Endothelial cell of umbilical vein (primary cell): ENCODE data around the gene TADA1. TPM values are rescaled to one million over a fixed set of nuclear protein-coding genes. Genes with fewer than 3 reads are reported as not detected.

Source experiments
- BruUV-seq: library from RNA; stranded (reverse); fragments of 400-500 nt; replicated peaks from 2 replicates; lab custom pipeline; 2021; lab: Mats Ljungman, UMichigan
- CTCF ChIA-PET: fragments of 300-600, 350-600 bp; sonication (Branson Sonifier 250); formaldehyde crosslinking; loops from one replicate; lab custom pipeline; 2021; ENCODE audit warnings: antibody characterized with exemption, inconsistent platforms; lab: Charles Lee
- POLR2A ChIA-PET: fragments of 300-600, 350-600 bp; sonication (Branson Sonifier 250); formaldehyde crosslinking; loops from one replicate; lab custom pipeline; 2021; ENCODE audit warnings: antibody characterized with exemption, inconsistent platforms; lab: Charles Lee
- DNase-seq: peaks from one replicate; pipeline ENCODE4 v3.0.0-alpha.2; 2011; ENCODE audit warnings: low read depth, low spot score
- FAIRE-seq: peaks from 2 replicates; lab custom pipeline; 2011; peaks lifted over from hg19 to GRCh38; lab: Jason Lieb, UNC
- H2AFZ ChIP-seq: 2 replicates; pipeline ENCODE4 v1.6.0; 2012; ENCODE audit warnings: low read depth, low read length, control low read depth, inconsistent platforms
- H3K27ac ChIP-seq: 2 replicates; pipeline ENCODE4 v1.5.1; 2011; ENCODE audit warnings: low read depth, mild to moderate bottlenecking, control low read depth, low read length, moderate library complexity; ENCODE audit not compliant: insufficient read depth
- H3K27me3 ChIP-seq, 2 experiments: 2 replicates each; pipeline versions ENCODE4 v1.6.0 to v1.6.1; 2011; ENCODE audit warnings: low read length in 2 of 2, mixed read lengths in 1 of 2; ENCODE audit not compliant: control insufficient read depth in 2 of 2, insufficient read depth in 2 of 2
- H3K36me3 ChIP-seq, 2 experiments: 2 replicates in 1 of 2; 3 replicates in 1 of 2; pipeline ENCODE4 v1.5.1; 2011; ENCODE audit warnings: low read length in 2 of 2, mild to moderate bottlenecking in 1 of 2, moderate library complexity in 1 of 2; ENCODE audit not compliant: control insufficient read depth in 2 of 2, insufficient read depth in 2 of 2; ENCODE audit errors: extremely low read depth in 1 of 2
- H3K4me1 ChIP-seq: 3 replicates; pipeline ENCODE4 v1.5.1; 2011; ENCODE audit warnings: mild to moderate bottlenecking, low read length; ENCODE audit not compliant: control insufficient read depth, insufficient read depth; ENCODE audit errors: extremely low read depth
- H3K4me2 ChIP-seq: 2 replicates; pipeline ENCODE4 v1.6.1; 2011; ENCODE audit warnings: low read length, control low read depth, mixed read lengths; ENCODE audit not compliant: insufficient read depth
- H3K4me3 ChIP-seq, 3 experiments: fragments of 200-600 bp in 1 of 3; sonication (generic), shearing (Covaris generic) in 1 of 3; replicated peaks in 1 of 3; 2 replicates each; pipeline ENCODE4 v1.5.1; 2011 to 2016; ENCODE audit warnings: control low read depth in 3 of 3, low read length in 3 of 3, mild to moderate bottlenecking in 2 of 3, inconsistent platforms in 1 of 3, low read depth in 1 of 3, moderate library complexity in 1 of 3; ENCODE audit not compliant: insufficient read depth in 1 of 3
- H3K79me2 ChIP-seq: 2 replicates; pipeline ENCODE4 v1.6.0; 2012; ENCODE audit warnings: low read length, inconsistent platforms; ENCODE audit not compliant: control insufficient read depth, insufficient read depth
- H3K9ac ChIP-seq: replicated peaks from 2 replicates; pipeline ENCODE3; 2011; ENCODE audit warnings: low read length, control low read depth; ENCODE audit not compliant: insufficient read depth; ENCODE audit errors: extremely low read depth
- H3K9me1 ChIP-seq: replicated peaks from 3 replicates; pipeline ENCODE4 v1.6.0; 2011; ENCODE audit warnings: mild to moderate bottlenecking, low read length; ENCODE audit not compliant: control insufficient read depth, insufficient read depth; ENCODE audit errors: extremely low read depth
- H3K9me3 ChIP-seq: replicated peaks from 2 replicates; pipeline ENCODE4 v1.5.1; 2012; ENCODE audit warnings: low read length, inconsistent platforms; ENCODE audit not compliant: control insufficient read depth, insufficient read depth
- H4K20me1 ChIP-seq: replicated peaks from 2 replicates; pipeline ENCODE3; 2011; ENCODE audit warnings: mild to moderate bottlenecking, low read length; ENCODE audit not compliant: control insufficient read depth, insufficient read depth; ENCODE audit errors: extremely low read depth
- CTCF ChIP-seq, 2 donors: IDR thresholded peaks; 1 replicate in 1 of 2; 2 replicates in 1 of 2; pipeline ENCODE4 v1.5.1; 2011; ENCODE audit warnings: low read length in 2 of 2, mild to moderate bottlenecking in 2 of 2, moderate library complexity in 2 of 2, control low read depth in 1 of 2, inconsistent platforms in 1 of 2, low read depth in 1 of 2; ENCODE audit not compliant: insufficient read depth in 1 of 2; ENCODE audit errors: extremely low read depth in 1 of 2
- EZH2 ChIP-seq: IDR thresholded peaks from 2 replicates; pipeline ENCODE4 v1.6.1; 2012; ENCODE audit warnings: borderline replicate concordance, low read depth, mild to moderate bottlenecking, moderate library complexity, low read length, inconsistent platforms; ENCODE audit not compliant: severe bottlenecking
- FOS ChIP-seq: IDR thresholded peaks from 2 replicates; pipeline ENCODE4 v1.6.1; 2011; ENCODE audit warnings: mild to moderate bottlenecking, low read length, moderate library complexity, borderline replicate concordance; ENCODE audit not compliant: insufficient read depth
- GATA2 ChIP-seq: IDR thresholded peaks from 2 replicates; pipeline ENCODE4 v1.7.0; 2011; ENCODE audit warnings: low read depth, mild to moderate bottlenecking, moderate library complexity, mixed read lengths, low read length; ENCODE audit not compliant: insufficient read length, insufficient read depth
- JUN ChIP-seq: IDR thresholded peaks from 2 replicates; pipeline ENCODE4 v1.6.1; 2011; ENCODE audit warnings: borderline replicate concordance, low read depth; ENCODE audit not compliant: insufficient read length, insufficient read depth
- MAX ChIP-seq: IDR thresholded peaks from 2 replicates; pipeline ENCODE4 v1.6.1; 2011; ENCODE audit not compliant: insufficient read depth, insufficient read length
- MYC ChIP-seq: IDR thresholded peaks from one replicate; pipeline ENCODE4 v1.6.1; 2011; ENCODE audit warnings: mild to moderate bottlenecking, low read depth, low read length
- POLR2A ChIP-seq: IDR thresholded peaks from 2 replicates; pipeline ENCODE4 v1.6.1; 2012; ENCODE audit warnings: low read depth, mild to moderate bottlenecking, control low read depth, low read length
- POLR2AphosphoS5 ChIP-seq: IDR thresholded peaks from 2 replicates; pipeline ENCODE4 v1.6.1; 2012; ENCODE audit warnings: low read depth, mild to moderate bottlenecking, control low read depth, low read length, moderate library complexity; ENCODE audit not compliant: insufficient read depth
- dilution Hi-C: fragments of 300-500 bp; cut with MboI; formaldehyde crosslinking; loops from one replicate; pipeline ENCODE4 v1.15.0; 2019; ENCODE audit warnings: low sequenced_read_pairs; ENCODE audit not compliant: extremely low pct_ligation_motif_present
- intact Hi-C: fragments of 100-400 bp; cut with micrococcal nuclease; formaldehyde crosslinking; loops from one replicate; pipeline ENCODE4 v1.10.0; 2022
- polyA plus RNA-seq, 4 experiments: library from polyadenylated mRNA; depleted of rRNA in 3 of 4; stranded (reverse) in 3 of 4; unstranded in 1 of 4; fragments of >200 nt; gene quantifications; 2 replicates each; pipeline versions ENCODE4 v1.2.1 to v1.2.3, GENCODE V29; 2011 to 2012; ENCODE audit warnings: missing spikeins in 1 of 4
- total RNA-seq: library from RNA; stranded (reverse); gene quantifications from 2 replicates; pipeline ENCODE4 v1.2.3, GENCODE V29; 2021

The TADA1 gene
- total and polyA plus RNA-seq, 2 donors (not counting 3 experiments of a cell fraction or from before 2014, with no cell fraction given): 7.0 to 7.9 TPM

GRCh38 chr1:166827426-166827825 lies 48.6 kb downstream of the TADA1 start:
- ChIA-PET CTCF (no interaction called here), POLR2A (no interaction called here)
- H3K9me3 ChIP-seq: no peaks in the 10 kb centered on the region
- no peak overlapping the region for H3K27ac ChIP-seq
- H3K9me1 ChIP-seq: no peaks in the 10 kb centered on the region
- no peak overlapping the region for H3K4me3 ChIP-seq
- peaks cover under 1 to 2% of the 10 kb centered on the region in 2 experiments for H3K27me3 ChIP-seq
- no peaks in the 10 kb centered on the region for H3K79me2 ChIP-seq
- dilution Hi-C loops (no loop called here), intact Hi-C loops (no loop called here)
- no peak for FAIRE-seq
- no peak overlapping the region for H2AFZ ChIP-seq
- no peak overlapping the region for H3K9ac ChIP-seq
- H3K36me3 ChIP-seq: no peaks in the 10 kb centered on the region
- BruUV-seq: no TSS peak
- DNase-seq: no peak
- H3K4me2 ChIP-seq: no peak overlapping the region
- no peaks in the 10 kb centered on the region for H4K20me1 ChIP-seq
- no peak for TF ChIP-seq EZH2
- no peak for TF ChIP-seq FOS
- TF ChIP-seq POLR2A: no peak
- TF ChIP-seq GATA2: no peak
- no peak for TF ChIP-seq CTCF (IDR thresholded peaks at IDR 0.05; ENCODE audit: extremely low read depth in 1 of 2, insufficient read depth in 1 of 2, low read depth in 1 of 2, low read length in 2 of 2)
- TF ChIP-seq POLR2AphosphoS5: no peak
- TF ChIP-seq JUN: no peak
- no peak for TF ChIP-seq MAX
- no peak for TF ChIP-seq MYC
- no peaks in the 10 kb centered on the region for H3K4me1 ChIP-seq
